Activated naive CD4-positive, alpha-beta T cell treated with anti-CD3 and anti-CD28 coated beads, Interleukin-2, amount 50 U/mL, for 72 hours (primary cell): ENCODE data around the gene ANKIB1. TPM values are rescaled to one million over a fixed set of nuclear protein-coding genes. Genes with fewer than 3 reads are reported as not detected.
"Not testable (repeated sequence)": the region's sequence is repeated elsewhere in the genome, so short reads cannot be mapped to it uniquely, and the experiment has no call there.

Experiments used
- ATAC-seq, 2 donors: fragments of 150-1000 bp; cut with Tn5 transposase; 2 replicates each; pipeline ENCODE4 v1.10.0; 2021; ENCODE audit warnings: mild to moderate bottlenecking in 2 of 2, moderate library complexity in 2 of 2
- DNase-seq, 2 donors: peaks; one replicate each; pipeline ENCODE4 v3.0.0; 2021 to 2022; ENCODE audit warnings: low spot score in 2 of 2
- H3K27ac Mint-ChIP-seq, 2 donors: one replicate each; pipeline ENCODE4 v1.8.0; 2022; ENCODE audit warnings: mild to moderate bottlenecking in 2 of 2, mixed read lengths in 2 of 2
- H3K36me3 Mint-ChIP-seq, 2 donors: one replicate each; pipeline ENCODE4 v1.8.0; 2022; ENCODE audit warnings: mixed read lengths in 2 of 2
- H3K9me3 Mint-ChIP-seq, 2 donors: one replicate each; pipeline ENCODE4 v1.8.0; 2022; ENCODE audit warnings: mixed read lengths in 2 of 2
- total RNA-seq, 2 donors: library from RNA; stranded (reverse); gene quantifications; one replicate each; pipeline ENCODE4 v1.2.3, GENCODE V29; 2022

ANKIB1 gene
- total RNA-seq, 2 donors from 2014 or later = 34.4 to 50.7 TPM

GRCh38 chr7:92409357-92409756 lies 163.6 kb downstream of the ANKIB1 start:
- Mint-ChIP-seq H3K36me3 (no peaks in the 10 kb centered on the region), H3K27ac (no peak overlapping the region), H3K9me3 (peaks cover 6% of the 10 kb centered on the region in 2 donors)
- ATAC-seq = no peak
- no peak for DNase-seq

- DNase-seq, H3K27ac Mint-ChIP-seq, H3K9me3 Mint-ChIP-seq, ATAC-seq, H3K36me3 Mint-ChIP-seq: not testable (repeated sequence)
Measured at GRCh38 chr7:92410162-92410561, 164.4 kb downstream of the ANKIB1 start.

GRCh38 chr7:92412745-92413144 lies 167.0 kb downstream of the ANKIB1 start:
- DNase-seq = no peak
- no peak for ATAC-seq
- Mint-ChIP-seq H3K36me3 (no peaks in the 10 kb centered on the region), H3K9me3 (peaks cover 6% of the 10 kb centered on the region in 2 donors), H3K27ac (no peak overlapping the region)

GRCh38 chr7:92413550-92413949 lies 167.8 kb downstream of the ANKIB1 start:
- DNase-seq (no peak), ATAC-seq (no peak)
- Mint-ChIP-seq H3K27ac (no peak overlapping the region), H3K36me3 (no peaks in the 10 kb centered on the region), H3K9me3 (peaks cover 6% of the 10 kb centered on the region in 2 donors)

- H3K9me3 Mint-ChIP-seq = no peaks in the 10 kb centered on the region
- no peaks in the 10 kb centered on the region for H3K36me3 Mint-ChIP-seq
- ATAC-seq (no peak), DNase-seq (no peak)
- no peak overlapping the region for H3K27ac Mint-ChIP-seq
Measured at GRCh38 chr7:92415225-92415624, 169.5 kb downstream of the ANKIB1 start.

- H3K27ac Mint-ChIP-seq = no peak overlapping the region
- H3K9me3 Mint-ChIP-seq = no peaks in the 10 kb centered on the region
- ATAC-seq (no peak), DNase-seq (no peak)
- no peaks in the 10 kb centered on the region for H3K36me3 Mint-ChIP-seq
Measured at GRCh38 chr7:92417913-92418312, 172.1 kb downstream of the ANKIB1 start.

GRCh38 chr7:92421676-92422435 lies 176.1 kb downstream of the ANKIB1 start:
- Mint-ChIP-seq H3K9me3 (no peaks in the 10 kb centered on the region), H3K27ac (no peak overlapping the region), H3K36me3 (no peaks in the 10 kb centered on the region)
- DNase-seq (no peak), ATAC-seq (no peak)

- no peak for ATAC-seq
- H3K9me3 Mint-ChIP-seq = no peaks in the 10 kb centered on the region
- H3K36me3 Mint-ChIP-seq = no peaks in the 10 kb centered on the region
- H3K27ac Mint-ChIP-seq = peak overlapping the region in 1 of 2 donors; percentile 45
- no peak for DNase-seq
Measured at GRCh38 chr7:92422926-92423325, 177.2 kb downstream of the ANKIB1 start.

GRCh38 chr7:92423710-92424131 lies 177.9 kb downstream of the ANKIB1 start:
- H3K36me3 Mint-ChIP-seq = no peaks in the 10 kb centered on the region
- peak overlapping the region in 1 of 2 donors; percentile 4 for H3K27ac Mint-ChIP-seq
- no peak for DNase-seq
- peak in 1 of 2 donors; percentile 7 for ATAC-seq
- no peaks in the 10 kb centered on the region for H3K9me3 Mint-ChIP-seq

- ATAC-seq (peak in 1 of 2 donors; percentile 32), DNase-seq (no peak)
- no peaks in the 10 kb centered on the region for H3K9me3 Mint-ChIP-seq
- H3K27ac Mint-ChIP-seq = no peak overlapping the region
- no peaks in the 10 kb centered on the region for H3K36me3 Mint-ChIP-seq
Measured at GRCh38 chr7:92425311-92425947, 179.7 kb downstream of the ANKIB1 start.

- no peaks in the 10 kb centered on the region for H3K36me3 Mint-ChIP-seq
- no peak overlapping the region for H3K27ac Mint-ChIP-seq
- DNase-seq = no peak
- H3K9me3 Mint-ChIP-seq = no peaks in the 10 kb centered on the region
- ATAC-seq = no peak
Measured at GRCh38 chr7:92427193-92427592, 181.4 kb downstream of the ANKIB1 start.

- Mint-ChIP-seq H3K36me3 (no peaks in the 10 kb centered on the region), H3K27ac (no peak overlapping the region), H3K9me3 (no peaks in the 10 kb centered on the region)
- DNase-seq (no peak), ATAC-seq (no peak)
Measured at GRCh38 chr7:92432299-92432946, 186.6 kb downstream of the ANKIB1 start.

- Mint-ChIP-seq H3K27ac (no peak overlapping the region), H3K9me3 (no peaks in the 10 kb centered on the region), H3K36me3 (no peaks in the 10 kb centered on the region)
- no peak for DNase-seq
- ATAC-seq = no peak
Measured at GRCh38 chr7:92433019-92433418, 187.2 kb downstream of the ANKIB1 start.

GRCh38 chr7:92435542-92435941 lies 189.8 kb downstream of the ANKIB1 start:
- Mint-ChIP-seq H3K36me3 (no peaks in the 10 kb centered on the region), H3K27ac (no peak overlapping the region), H3K9me3 (no peaks in the 10 kb centered on the region)
- no peak for DNase-seq
- ATAC-seq = no peak

- no peak for DNase-seq
- ATAC-seq = no peak
- H3K9me3 Mint-ChIP-seq = no peaks in the 10 kb centered on the region
- H3K27ac Mint-ChIP-seq = no peak overlapping the region
- no peaks in the 10 kb centered on the region for H3K36me3 Mint-ChIP-seq
Measured at GRCh38 chr7:92436612-92437445, 191.1 kb downstream of the ANKIB1 start.

- no peak for ATAC-seq
- Mint-ChIP-seq H3K36me3 (no peaks in the 10 kb centered on the region), H3K27ac (no peak overlapping the region), H3K9me3 (no peaks in the 10 kb centered on the region)
- DNase-seq = no peak
Measured at GRCh38 chr7:92437956-92438491, 192.2 kb downstream of the ANKIB1 start.
